Small intestine (tissue), 7 donors: ENCODE results near the gene BBX. TPM values are rescaled to one million over a fixed set of nuclear protein-coding genes. Genes with fewer than 3 reads are reported as not detected.
"Not testable (repeated sequence)": the region's sequence is repeated elsewhere in the genome, so short reads cannot be mapped to it uniquely, and the experiment has no call there.

Experiments
- DNase-seq, 2 donors: peaks; one replicate each; pipeline versions ENCODE4 v3.0.0 to v3.0.0-alpha.2; 2013
- FAIRE-seq: peaks from 2 replicates; lab custom pipeline; 2012; peaks lifted over from hg19 to GRCh38; lab: Jason Lieb, UNC
- H3K27ac ChIP-seq, 3 donors: one replicate each; pipeline ENCODE4 v1.5.1; 2013; ENCODE audit warnings: low read length in 2 of 3, mild to moderate bottlenecking in 2 of 3, control low read depth in 1 of 3, inconsistent platforms in 1 of 3, low read depth in 1 of 3, moderate library complexity in 1 of 3
- H3K27me3 ChIP-seq, 3 donors: one replicate each; pipeline ENCODE4 v1.6.1; 2013; ENCODE audit warnings: low read length in 3 of 3, inconsistent platforms in 1 of 3; ENCODE audit not compliant: control insufficient read depth in 3 of 3, insufficient read depth in 3 of 3
- H3K36me3 ChIP-seq, 3 donors: one replicate each; pipeline ENCODE4 v1.6.1; 2013; ENCODE audit warnings: low read length in 3 of 3, inconsistent platforms in 1 of 3, low read depth in 1 of 3, mild to moderate bottlenecking in 1 of 3, moderate library complexity in 1 of 3; ENCODE audit not compliant: control insufficient read depth in 3 of 3, insufficient read depth in 2 of 3
- H3K4me1 ChIP-seq, 3 donors: one replicate each; pipeline ENCODE4 v1.6.1; 2013; ENCODE audit warnings: low read length in 2 of 3, inconsistent platforms in 1 of 3, low read depth in 1 of 3, mild to moderate bottlenecking in 1 of 3, moderate library complexity in 1 of 3; ENCODE audit not compliant: control insufficient read depth in 3 of 3, insufficient read depth in 2 of 3
- H3K4me3 ChIP-seq, 3 donors: one replicate each; pipeline ENCODE4 v1.5.1; 2013; ENCODE audit warnings: low read length in 3 of 3, control low read depth in 1 of 3, inconsistent platforms in 1 of 3, low read depth in 1 of 3, mild to moderate bottlenecking in 1 of 3, moderate library complexity in 1 of 3
- H3K9me3 ChIP-seq, 2 donors: one replicate each; pipeline ENCODE4 v1.6.1; 2013; ENCODE audit warnings: low read depth in 1 of 2, low read length in 1 of 2; ENCODE audit not compliant: control insufficient read depth in 2 of 2, insufficient read depth in 1 of 2
- WGBS, 3 donors: extraction: QIAGEN DNeasy Blood & Tissue Kit; methylation state at CpG; one replicate each; pipeline ENCODE4 v1.1.7; 2013; 5-methylcytosine and 5-hydroxymethylcytosine counted together
- polyA plus RNA-seq, 4 donors: library from polyadenylated mRNA; stranded (reverse) in 3 of 4; unstranded in 1 of 4; fragments of 200-250 nt in 3 of 4; fragments of 120-200 nt in 1 of 4; gene quantifications; one replicate each; pipeline versions ENCODE4 v1.2.1 to v1.2.3, GENCODE V29; 2013
- donor health status: healthy with polysubstance abuse.
- donor health status: control.
- donor health status: control.
- donor health status: Bipolar disorder and iron deficiency.
- donor health status: healthy.

The BBX gene
- polyA plus RNA-seq, 4 donors = 3.5 to 33.6 (median 6.3) TPM

DNA sequence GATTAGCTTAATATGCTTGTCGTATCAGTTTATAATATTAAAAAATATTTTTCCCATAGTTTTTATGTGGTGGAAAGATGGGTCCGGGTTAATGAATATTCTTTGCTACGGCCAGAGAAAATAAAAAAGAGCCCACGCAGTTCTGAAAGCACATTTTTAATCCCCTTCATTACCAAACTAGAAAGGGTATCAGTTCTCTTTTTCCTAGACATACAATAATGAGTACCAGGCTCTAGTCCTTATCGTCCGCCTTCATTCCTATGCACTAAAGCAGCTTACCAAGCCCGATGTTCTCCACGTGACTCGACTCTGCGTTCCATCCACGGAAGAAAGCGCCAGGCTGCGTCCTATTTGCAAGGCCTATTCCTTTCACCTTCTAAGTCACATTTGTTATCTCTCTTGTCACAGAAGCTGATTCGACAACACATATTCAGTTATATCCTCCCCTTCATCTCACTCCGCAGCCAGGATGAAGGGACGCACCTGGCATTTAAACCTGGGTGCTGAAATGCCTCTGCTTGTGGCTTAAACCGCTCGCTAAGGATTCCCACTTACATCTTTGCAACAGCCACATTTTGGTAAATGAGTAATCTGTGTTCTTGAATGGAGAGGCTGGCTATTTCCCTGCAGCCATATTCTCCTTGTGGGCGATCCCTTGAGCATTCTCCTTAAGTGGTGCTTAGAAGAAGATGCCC is 311.1 kb downstream of the BBX start:
- H3K4me1 ChIP-seq = no peaks in the 10 kb centered on the region
- no peaks in the 10 kb centered on the region for H3K9me3 ChIP-seq
- H3K36me3 ChIP-seq = no peaks in the 10 kb centered on the region
- H3K27me3 ChIP-seq = no peaks in the 10 kb centered on the region
- FAIRE-seq = no peak
- no peak overlapping the region for H3K27ac ChIP-seq
- 95 to 96% (median 95%) methylated on average over 19 of the region's 19 CpGs for WGBS, 3 donors
- DNase-seq = no peak
- no peak overlapping the region for H3K4me3 ChIP-seq

DNA sequence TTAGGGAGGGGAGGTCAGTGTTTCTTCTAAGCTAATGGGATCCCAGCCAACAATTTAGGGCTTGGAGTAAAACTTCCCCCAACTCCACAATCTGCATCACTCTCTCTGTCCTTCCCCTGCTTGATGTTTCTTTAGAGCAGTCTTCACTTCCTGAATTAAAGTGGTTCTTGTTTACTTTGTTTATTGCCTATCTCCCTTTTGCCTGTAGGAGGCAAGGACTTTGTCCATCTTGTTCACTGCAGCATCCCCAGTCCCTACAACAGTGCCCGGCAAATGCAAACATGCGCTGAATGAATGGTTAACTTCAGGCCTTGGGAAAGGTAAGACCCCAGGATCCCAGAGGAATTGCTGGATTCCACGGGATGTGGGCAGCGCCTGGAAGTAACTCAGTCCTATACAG is 312.2 kb downstream of the BBX start:
- not testable (repeated sequence) for FAIRE-seq, H3K27ac ChIP-seq, H3K36me3 ChIP-seq, H3K4me3 ChIP-seq, H3K4me1 ChIP-seq, H3K27me3 ChIP-seq, H3K9me3 ChIP-seq
- DNase-seq = peak; percentile 4 to 36
- WGBS, 3 donors = 44 to 70% (median 56%) methylated on average over 2 to 3 of the region's 4 CpGs

DNA sequence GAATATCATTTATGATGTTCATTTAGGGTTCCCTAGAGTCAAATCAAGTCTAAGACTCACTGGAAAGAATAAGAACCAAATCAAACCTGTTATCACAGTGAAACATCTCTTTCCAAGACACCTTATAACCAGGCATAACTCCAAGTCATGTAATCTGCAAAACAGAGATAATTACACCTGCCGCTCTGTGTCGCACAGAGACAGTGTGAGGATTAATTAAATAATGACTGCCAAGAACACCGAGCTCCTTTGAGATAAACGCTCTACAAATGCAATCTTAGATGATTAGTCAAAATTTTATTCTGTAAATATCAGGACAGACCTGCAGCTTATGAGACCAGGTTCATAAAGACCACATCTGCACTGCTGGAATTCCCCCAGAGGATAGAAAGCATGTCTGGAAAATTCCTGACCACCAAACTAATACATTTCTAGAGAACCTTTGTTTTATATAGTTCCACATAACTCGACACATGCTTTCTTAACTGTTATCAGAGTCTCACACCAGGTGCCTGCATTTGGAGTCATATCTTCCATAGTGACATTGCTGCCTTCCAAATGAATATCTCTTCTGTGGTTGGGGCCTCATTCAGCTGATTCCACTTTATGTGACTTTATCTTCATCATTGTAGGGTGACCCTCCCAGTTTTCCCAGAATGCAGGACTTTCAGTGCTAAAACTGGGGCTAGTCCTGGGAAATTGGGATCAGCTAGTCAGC is 315.3 kb downstream of the BBX start:
- H3K4me1 ChIP-seq = no peaks in the 10 kb centered on the region
- no peaks in the 10 kb centered on the region for H3K36me3 ChIP-seq
- 47 to 79% (median 64%) methylated on average over 5 of the region's 5 CpGs for WGBS, 3 donors
- no peak overlapping the region for H3K27ac ChIP-seq
- FAIRE-seq = no peak
- no peak overlapping the region for H3K4me3 ChIP-seq
- H3K9me3 ChIP-seq = no peaks in the 10 kb centered on the region
- H3K27me3 ChIP-seq = no peaks in the 10 kb centered on the region
- no peak for DNase-seq

DNA sequence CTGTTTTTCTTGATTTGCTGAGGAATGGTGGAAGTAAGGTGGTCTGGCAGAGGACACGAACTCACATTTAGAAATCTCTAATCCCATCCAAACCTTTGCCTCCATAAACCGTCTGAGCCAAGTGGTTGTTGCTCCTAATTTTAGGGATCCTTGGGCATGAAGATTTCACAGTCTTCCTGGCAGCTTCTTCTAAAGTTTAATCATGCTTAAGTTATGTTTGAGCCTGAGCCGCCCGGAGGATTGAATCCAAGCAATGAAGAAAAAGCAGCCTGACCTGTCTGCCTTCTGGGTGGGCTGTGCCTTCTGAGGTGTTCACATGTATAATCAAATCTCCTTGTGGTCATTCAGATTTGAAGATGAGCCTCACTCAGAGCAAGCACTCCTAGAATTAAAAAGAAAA is 319.1 kb downstream of the BBX start:
- no peaks in the 10 kb centered on the region for H3K36me3 ChIP-seq
- H3K9me3 ChIP-seq = no peaks in the 10 kb centered on the region
- no peak overlapping the region for H3K27ac ChIP-seq
- no peak for FAIRE-seq
- H3K27me3 ChIP-seq = no peaks in the 10 kb centered on the region
- DNase-seq = no peak
- peaks cover 0 to 5% (median 0%) of the 10 kb centered on the region in 3 donors for H3K4me1 ChIP-seq
- no peak overlapping the region for H3K4me3 ChIP-seq
- 84 to 92% (median 87%) methylated on average over 4 of the region's 4 CpGs for WGBS, 3 donors

DNA sequence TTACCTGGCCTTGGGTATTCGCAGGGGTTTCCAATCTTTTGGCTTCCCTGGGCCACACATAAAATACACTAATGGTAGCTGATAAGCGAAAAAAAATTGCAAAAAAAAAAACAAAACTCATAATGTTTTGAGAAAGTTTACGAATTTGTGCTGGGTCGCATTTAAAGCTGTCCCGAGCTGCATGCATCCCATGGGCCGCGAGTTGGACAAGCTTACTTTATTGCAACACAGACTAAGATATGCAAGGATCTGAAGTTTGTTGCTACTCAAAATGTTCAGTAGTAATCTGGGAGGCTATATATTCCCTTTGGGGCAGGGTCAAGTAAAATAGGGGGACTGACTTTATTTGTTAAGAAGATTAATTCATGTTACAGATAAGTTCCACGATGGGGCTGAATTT is 320.2 kb downstream of the BBX start:
- no peak for DNase-seq
- no peaks in the 10 kb centered on the region for H3K27me3 ChIP-seq
- no peak for FAIRE-seq
- 86 to 92% (median 91%) methylated on average over 8 of the region's 8 CpGs for WGBS, 3 donors
- H3K4me1 ChIP-seq = peaks cover 0 to 5% (median 0%) of the 10 kb centered on the region in 3 donors
- H3K9me3 ChIP-seq = no peaks in the 10 kb centered on the region
- no peak overlapping the region for H3K27ac ChIP-seq
- no peak overlapping the region for H3K4me3 ChIP-seq
- no peaks in the 10 kb centered on the region for H3K36me3 ChIP-seq

DNA sequence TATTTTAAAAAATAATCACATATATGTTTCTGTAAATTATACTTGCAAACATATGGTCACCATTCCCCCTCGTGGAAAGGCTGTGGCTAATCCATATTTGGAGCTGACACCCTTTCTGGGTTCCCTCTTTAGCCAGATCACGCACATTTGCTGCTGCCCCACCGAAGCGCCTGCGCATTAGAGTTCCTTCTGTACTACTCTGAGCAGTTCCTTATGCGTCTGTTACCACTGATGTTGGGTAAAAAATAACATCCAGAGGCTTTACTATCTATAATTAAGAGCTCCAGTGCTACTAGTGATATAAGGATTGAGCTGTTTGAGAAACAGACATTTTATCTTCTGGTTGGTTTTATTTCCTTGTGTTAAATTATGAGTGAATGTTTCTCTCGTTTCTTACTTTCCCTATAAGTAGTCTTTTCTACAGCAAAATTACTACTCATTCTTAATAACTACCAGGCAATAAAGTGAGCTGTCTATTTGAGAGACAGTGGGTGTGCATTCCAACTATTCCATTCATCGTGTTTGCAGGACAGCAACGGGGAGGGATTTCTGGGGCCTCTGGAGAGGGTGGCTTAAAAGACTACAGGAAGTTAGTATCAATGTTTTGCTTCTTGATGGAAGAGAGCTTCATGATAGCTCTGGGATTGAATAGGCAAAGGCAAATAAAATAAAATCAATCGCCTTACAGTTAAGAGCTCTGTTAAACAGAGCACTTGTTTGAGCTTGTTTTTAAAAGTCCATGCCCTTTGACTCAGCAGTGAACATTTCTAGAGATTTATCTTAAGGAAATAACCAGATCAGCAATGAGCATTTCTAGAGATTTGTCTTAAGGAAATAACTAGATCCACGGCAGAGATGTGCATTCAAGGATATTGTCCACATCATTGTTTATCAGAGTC is 322.9 kb downstream of the BBX start:
- 67 to 69% (median 67%) methylated on average over 11 of the region's 11 CpGs for WGBS, 3 donors
- H3K27ac ChIP-seq = peak overlapping the region in 1 of 3 donors; percentile 11
- H3K9me3 ChIP-seq = no peaks in the 10 kb centered on the region
- no peak for FAIRE-seq
- no peak for DNase-seq
- no peaks in the 10 kb centered on the region for H3K36me3 ChIP-seq
- no peak overlapping the region for H3K4me3 ChIP-seq
- H3K4me1 ChIP-seq = peaks cover 0 to 5% (median 0%) of the 10 kb centered on the region in 3 donors
- no peaks in the 10 kb centered on the region for H3K27me3 ChIP-seq

DNA sequence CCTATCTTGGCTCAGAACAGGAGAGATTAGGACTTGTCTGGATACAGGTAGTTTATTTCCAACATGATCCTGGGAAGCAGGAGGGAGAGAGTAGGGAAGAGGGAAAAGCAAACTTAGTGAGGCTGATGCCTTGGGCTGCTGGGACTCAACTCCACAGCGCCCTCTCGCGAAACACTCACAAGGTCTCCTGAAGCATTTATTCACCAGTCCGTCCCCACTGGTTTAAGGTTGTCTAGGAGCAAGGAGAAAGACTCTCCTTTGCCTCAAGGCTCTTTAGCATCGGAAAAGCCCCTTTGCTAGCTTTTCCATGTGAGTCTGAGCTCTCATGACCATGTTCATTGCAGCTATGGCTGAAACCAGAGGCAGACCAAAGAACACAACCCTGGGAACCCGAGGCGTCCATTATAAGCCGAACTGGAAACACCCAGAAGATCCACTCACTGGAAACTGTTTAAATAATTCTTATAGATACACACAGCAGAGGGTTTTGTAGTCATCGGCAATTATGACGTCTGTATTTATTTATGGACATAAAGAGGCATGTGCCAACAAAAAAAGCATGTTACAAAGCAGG is 323.6 kb downstream of the BBX start:
- H3K36me3 ChIP-seq = no peaks in the 10 kb centered on the region
- no peak overlapping the region for H3K4me3 ChIP-seq
- peak overlapping the region in 1 of 3 donors; percentile 11 for H3K27ac ChIP-seq
- no peak for FAIRE-seq
- 42 to 56% (median 55%) methylated on average over 10 of the region's 10 CpGs for WGBS, 3 donors
- H3K4me1 ChIP-seq = peaks cover 0 to 5% (median 0%) of the 10 kb centered on the region in 3 donors
- no peaks in the 10 kb centered on the region for H3K27me3 ChIP-seq
- DNase-seq = peak; percentile 66 to 86
- no peaks in the 10 kb centered on the region for H3K9me3 ChIP-seq

DNA sequence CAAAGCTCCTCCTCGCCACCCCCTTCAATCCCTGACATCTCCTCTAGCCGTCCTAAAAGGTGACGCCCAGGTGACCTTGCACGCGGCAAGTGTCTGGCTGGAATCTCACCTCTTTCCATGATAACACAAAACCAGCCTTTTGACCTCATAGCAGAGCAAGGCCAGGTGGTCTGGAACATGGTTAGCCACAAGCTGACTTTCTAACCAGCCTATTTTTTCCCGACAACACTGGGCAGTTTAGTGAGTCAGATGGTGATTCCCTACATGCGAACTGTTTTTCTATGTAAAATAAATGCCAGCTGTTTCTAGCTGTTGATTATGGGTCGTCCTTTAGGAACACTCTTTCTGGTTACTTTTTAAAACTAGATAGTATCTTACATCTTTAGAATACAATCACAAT is 325.0 kb downstream of the BBX start:
- Histone ChIP-seq H3K27ac (no peak overlapping the region), H3K9me3 (no peaks in the 10 kb centered on the region), H3K36me3 (no peaks in the 10 kb centered on the region), H3K4me3 (no peak overlapping the region), H3K27me3 (no peaks in the 10 kb centered on the region), H3K4me1 (peaks cover 0 to 5% (median 0%) of the 10 kb centered on the region in 3 donors)
- DNase-seq (no peak), FAIRE-seq (no peak)
- 80 to 87% (median 81%) methylated on average over 8 of the region's 8 CpGs for WGBS, 3 donors
